ENCODE results near the gene ACIN1.

The ACIN1 gene

DNA sequence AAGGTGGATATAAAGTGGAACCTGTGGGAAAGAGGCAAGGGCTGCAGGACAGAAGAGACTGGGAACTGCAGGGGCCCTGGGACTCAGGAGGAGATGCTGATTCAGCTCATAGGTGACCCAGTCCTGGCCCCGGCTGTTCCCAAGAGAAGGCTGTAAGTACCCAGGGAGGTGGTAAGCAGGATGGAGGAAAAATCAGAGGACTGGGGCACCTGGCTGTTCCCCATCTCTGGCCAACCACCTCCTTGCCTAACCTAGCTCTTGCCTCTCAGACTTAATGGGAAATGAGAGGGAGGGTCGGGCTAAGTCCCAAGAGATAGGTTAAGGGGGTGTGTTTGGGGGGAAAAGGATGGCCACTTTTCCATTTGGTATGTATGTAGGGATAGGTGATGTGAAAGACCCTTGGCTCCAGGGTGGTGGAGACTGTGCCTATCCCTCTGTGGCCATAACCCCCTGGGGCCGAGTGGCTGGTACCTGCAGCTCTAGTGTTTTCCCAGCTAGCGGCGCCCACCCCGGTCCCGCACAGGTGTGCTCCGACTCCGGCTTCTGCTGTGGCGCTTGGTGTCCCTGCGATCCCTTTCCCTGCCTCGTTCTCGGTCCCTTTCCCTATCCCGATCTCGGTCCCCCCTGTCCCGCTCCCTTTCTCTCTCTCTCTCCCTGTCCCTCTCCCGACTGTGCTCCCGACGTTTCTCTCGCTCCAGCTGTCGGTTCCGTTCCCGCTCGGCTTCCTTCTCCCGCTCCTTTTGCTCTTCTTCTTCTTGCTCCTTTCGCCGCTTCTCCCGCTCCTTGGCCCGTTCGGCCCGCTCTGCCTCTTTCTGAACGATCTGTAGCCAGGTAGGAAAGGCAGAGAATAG, 36.1 kb downstream of the ACIN1 start:
- no peak overlapping the region for H3K27ac ChIP-seq (ENCODE audit: low read depth, low read length)
- H3K27me3 ChIP-seq (ENCODE audit: control insufficient read depth in 1 of 2, insufficient read depth in 2 of 2, low read length in 2 of 2): no peaks in the 10 kb centered on the region
- H3K4me1 ChIP-seq (ENCODE audit: insufficient read depth, low read length): peaks cover 25% of the 10 kb centered on the region
- H3K9me3 ChIP-seq (ENCODE audit: low read length): no peaks in the 10 kb centered on the region
- no peak overlapping the region for H3K9ac ChIP-seq (ENCODE audit: low read length)
- H3K4me3 ChIP-seq (ENCODE audit: low read depth in 1 of 2, low read length in 2 of 2): no peak overlapping the region
- H3K36me3 ChIP-seq (ENCODE audit: insufficient read depth, low read length): peaks cover 45% of the 10 kb centered on the region

GRCh38 chr14:23057757-23058653, 36.9 kb downstream of the ACIN1 start:
- no peaks in the 10 kb centered on the region for H3K27me3 ChIP-seq (ENCODE audit: control insufficient read depth in 1 of 2, insufficient read depth in 2 of 2, low read length in 2 of 2)
- H3K4me3 ChIP-seq (ENCODE audit: low read depth in 1 of 2, low read length in 2 of 2): peak overlapping the region; percentile 54 to 61
- peaks cover 25% of the 10 kb centered on the region for H3K4me1 ChIP-seq (ENCODE audit: insufficient read depth, low read length)
- peaks cover 36% of the 10 kb centered on the region for H3K36me3 ChIP-seq (ENCODE audit: insufficient read depth, low read length)
- H3K9me3 ChIP-seq (ENCODE audit: low read length): no peaks in the 10 kb centered on the region
- no peak overlapping the region for H3K9ac ChIP-seq (ENCODE audit: low read length)
- H3K27ac ChIP-seq (ENCODE audit: low read depth, low read length): peak overlapping the region; percentile 86

- H3K27me3 ChIP-seq (ENCODE audit: control insufficient read depth in 1 of 2, insufficient read depth in 2 of 2, low read length in 2 of 2): no peaks in the 10 kb centered on the region
- peaks cover 27% of the 10 kb centered on the region for H3K36me3 ChIP-seq (ENCODE audit: insufficient read depth, low read length)
- H3K9me3 ChIP-seq (ENCODE audit: low read length): no peaks in the 10 kb centered on the region
- H3K4me3 ChIP-seq (ENCODE audit: low read depth in 1 of 2, low read length in 2 of 2): peak within 1 kb of the TSS; percentile 54 to 61
- peak within 1 kb of the TSS; percentile 13 for H3K9ac ChIP-seq (ENCODE audit: low read length)
- H3K27ac ChIP-seq (ENCODE audit: low read depth, low read length): peak within 1 kb of the TSS; percentile 86
- peaks cover 21% of the 10 kb centered on the region for H3K4me1 ChIP-seq (ENCODE audit: insufficient read depth, low read length)
These were observed 37.8 kb downstream of the ACIN1 start, which contains the start of gene CDH24 for GRCh38 chr14:23056956-23057756. TSS of gene CDH24 (minus strand) at chr14:23057520. CDS start at chr14:23055733, 1,787 bp downstream.

- Histone ChIP-seq H3K9ac (ENCODE audit: low read length) (peak overlapping the region; percentile 13), H3K4me1 (ENCODE audit: insufficient read depth, low read length) (peaks cover 17% of the 10 kb centered on the region), H3K36me3 (ENCODE audit: insufficient read depth, low read length) (peaks cover 24% of the 10 kb centered on the region), H3K27me3 (ENCODE audit: control insufficient read depth in 1 of 2, insufficient read depth in 2 of 2, low read length in 2 of 2) (no peaks in the 10 kb centered on the region), H3K4me3 (ENCODE audit: low read depth in 1 of 2, low read length in 2 of 2) (peak overlapping the region in 1 of 2 donors; percentile 47), H3K9me3 (ENCODE audit: low read length) (no peaks in the 10 kb centered on the region), H3K27ac (ENCODE audit: low read depth, low read length) (no peak overlapping the region)
These were observed 38.6 kb downstream of the ACIN1 start for GRCh38 chr14:23056145-23056955.

- Histone ChIP-seq H3K27ac (ENCODE audit: low read depth, low read length) (no peak overlapping the region), H3K27me3 (ENCODE audit: control insufficient read depth in 1 of 2, insufficient read depth in 2 of 2, low read length in 2 of 2) (no peaks in the 10 kb centered on the region), H3K4me3 (ENCODE audit: low read depth in 1 of 2, low read length in 2 of 2) (no peak overlapping the region), H3K4me1 (ENCODE audit: insufficient read depth, low read length) (peaks cover 17% of the 10 kb centered on the region), H3K9ac (ENCODE audit: low read length) (peak overlapping the region; percentile 13), H3K36me3 (ENCODE audit: insufficient read depth, low read length) (peaks cover 18% of the 10 kb centered on the region), H3K9me3 (ENCODE audit: low read length) (no peaks in the 10 kb centered on the region)
These were observed 39.3 kb downstream of the ACIN1 start for GRCh38 chr14:23055621-23056144.

- Histone ChIP-seq H3K4me3 (ENCODE audit: low read depth in 1 of 2, low read length in 2 of 2) (no peak overlapping the region), H3K4me1 (ENCODE audit: insufficient read depth, low read length) (peaks cover 17% of the 10 kb centered on the region), H3K9me3 (ENCODE audit: low read length) (no peaks in the 10 kb centered on the region), H3K27ac (ENCODE audit: low read depth, low read length) (no peak overlapping the region), H3K9ac (ENCODE audit: low read length) (no peak overlapping the region), H3K27me3 (ENCODE audit: control insufficient read depth in 1 of 2, insufficient read depth in 2 of 2, low read length in 2 of 2) (no peaks in the 10 kb centered on the region), H3K36me3 (ENCODE audit: insufficient read depth, low read length) (peaks cover 13% of the 10 kb centered on the region)
These were observed 39.8 kb downstream of the ACIN1 start for GRCh38 chr14:23055147-23055550.

GRCh38 chr14:23054000-23054811, 40.7 kb downstream of the ACIN1 start:
- no peak overlapping the region for H3K27ac ChIP-seq (ENCODE audit: low read depth, low read length)
- no peaks in the 10 kb centered on the region for H3K9me3 ChIP-seq (ENCODE audit: low read length)
- H3K27me3 ChIP-seq (ENCODE audit: control insufficient read depth in 1 of 2, insufficient read depth in 2 of 2, low read length in 2 of 2): no peaks in the 10 kb centered on the region
- no peak overlapping the region for H3K4me3 ChIP-seq (ENCODE audit: low read depth in 1 of 2, low read length in 2 of 2)
- peaks cover 6% of the 10 kb centered on the region for H3K36me3 ChIP-seq (ENCODE audit: insufficient read depth, low read length)
- H3K9ac ChIP-seq (ENCODE audit: low read length): no peak overlapping the region
- peaks cover 17% of the 10 kb centered on the region for H3K4me1 ChIP-seq (ENCODE audit: insufficient read depth, low read length)

DNA sequence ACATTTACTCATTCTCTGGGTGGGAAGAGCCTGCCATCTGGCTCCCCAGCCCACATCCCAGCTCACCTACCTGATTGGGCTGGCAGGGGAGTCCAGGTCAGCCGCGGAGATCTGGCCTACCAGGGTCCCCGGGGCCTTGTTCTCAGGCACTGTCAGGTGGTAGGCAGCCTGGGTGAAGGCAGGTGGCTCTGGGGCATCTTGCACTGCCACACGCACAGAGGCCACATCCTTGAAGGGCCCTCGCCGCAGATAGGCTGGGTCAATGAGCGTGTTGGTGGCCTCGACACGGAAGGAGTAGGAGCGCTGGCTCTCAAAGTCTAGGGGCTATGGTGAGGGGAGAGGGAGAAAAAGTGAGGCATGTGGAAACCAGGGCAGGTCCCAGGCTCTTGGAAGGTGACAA, 41.5 kb downstream of the ACIN1 start:
- no peaks in the 10 kb centered on the region for H3K9me3 ChIP-seq (ENCODE audit: low read length)
- no peaks in the 10 kb centered on the region for H3K27me3 ChIP-seq (ENCODE audit: control insufficient read depth in 1 of 2, insufficient read depth in 2 of 2, low read length in 2 of 2)
- H3K4me3 ChIP-seq (ENCODE audit: low read depth in 1 of 2, low read length in 2 of 2): no peak overlapping the region
- no peaks in the 10 kb centered on the region for H3K36me3 ChIP-seq (ENCODE audit: insufficient read depth, low read length)
- H3K9ac ChIP-seq (ENCODE audit: low read length): no peak overlapping the region
- no peak overlapping the region for H3K27ac ChIP-seq (ENCODE audit: low read depth, low read length)
- peaks cover 17% of the 10 kb centered on the region for H3K4me1 ChIP-seq (ENCODE audit: insufficient read depth, low read length)

GRCh38 chr14:23052671-23053070, 42.3 kb downstream of the ACIN1 start:
- Histone ChIP-seq H3K27ac (ENCODE audit: low read depth, low read length) (no peak overlapping the region), H3K4me1 (ENCODE audit: insufficient read depth, low read length) (peaks cover 17% of the 10 kb centered on the region), H3K4me3 (ENCODE audit: low read depth in 1 of 2, low read length in 2 of 2) (no peak overlapping the region), H3K9me3 (ENCODE audit: low read length) (no peaks in the 10 kb centered on the region), H3K9ac (ENCODE audit: low read length) (no peak overlapping the region), H3K27me3 (ENCODE audit: control insufficient read depth in 1 of 2, insufficient read depth in 2 of 2, low read length in 2 of 2) (no peaks in the 10 kb centered on the region), H3K36me3 (ENCODE audit: insufficient read depth, low read length) (no peaks in the 10 kb centered on the region)
